ENCODE measurements around the gene ACOXL.

Gene ACOXL

DNA sequence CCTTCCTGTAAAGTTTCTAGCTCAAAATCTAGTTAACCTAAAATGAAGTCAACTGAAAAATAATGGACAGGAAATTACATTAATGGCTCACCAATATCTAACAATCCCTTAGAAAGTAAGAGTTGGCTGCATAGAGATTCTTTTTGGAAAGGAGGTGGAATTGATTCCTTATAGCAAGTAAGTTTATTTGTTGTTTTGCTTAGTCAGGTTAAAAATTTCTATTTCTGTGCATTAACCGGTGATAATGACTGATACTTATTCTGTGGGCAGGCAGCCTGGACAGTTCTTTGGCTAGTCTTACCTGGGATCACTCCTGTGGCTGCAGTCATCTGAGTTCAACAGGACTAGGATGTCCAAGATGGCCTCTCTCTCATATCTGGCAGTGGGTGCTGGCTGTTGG lies 381.5 kb downstream of the ACOXL start:
- Histone ChIP-seq H3K4me3 (ENCODE audit: low read length) (no peak overlapping the region), H3K36me3 (ENCODE audit: control insufficient read depth, low read depth, low read length) (no peaks in the 10 kb centered on the region), H3K4me1 (ENCODE audit: control insufficient read depth, low read depth, low read length) (peaks cover 6% of the 10 kb centered on the region), H3K9ac (ENCODE audit: low read length) (no peak overlapping the region), H3K27me3 (ENCODE audit: control insufficient read depth, insufficient read depth, low read length) (peaks cover 26% of the 10 kb centered on the region), H3K27ac (ENCODE audit: low read length) (no peak overlapping the region), H3K9me3 (ENCODE audit: control insufficient read depth, low read depth, low read length) (no peaks in the 10 kb centered on the region)

DNA sequence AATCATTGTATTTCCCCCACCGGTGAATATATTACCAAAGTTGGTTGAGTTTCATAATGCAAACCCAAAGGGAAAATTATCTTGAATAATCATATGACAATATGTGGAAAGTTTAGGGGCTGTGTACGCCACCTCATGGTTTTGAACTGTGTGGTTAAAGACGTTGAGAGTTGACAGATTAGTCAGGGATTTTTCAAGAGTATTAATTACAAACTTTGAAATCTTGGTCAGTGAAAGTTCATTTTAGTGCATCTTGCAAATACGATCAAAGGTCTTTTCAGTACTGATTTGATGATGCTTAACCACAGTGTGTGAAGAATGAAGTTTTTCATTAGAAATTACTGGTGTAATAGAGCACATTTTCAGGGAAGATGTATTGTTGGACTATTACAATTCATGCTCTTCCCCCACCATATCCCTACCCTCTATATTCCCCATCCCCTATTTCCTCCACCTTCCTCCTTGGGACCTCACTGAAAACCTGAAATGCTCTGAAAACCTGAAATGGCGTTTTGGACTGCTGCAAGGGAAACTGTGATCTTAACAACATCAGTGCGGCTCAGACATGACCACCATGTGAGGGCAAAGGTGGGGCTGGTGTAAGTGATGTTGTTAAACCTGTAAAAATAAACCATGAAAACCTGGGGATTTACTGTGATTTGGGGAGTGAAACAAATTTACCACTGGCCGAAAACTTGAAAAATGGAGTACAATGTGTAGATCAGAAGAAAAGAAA lies 383.8 kb downstream of the ACOXL start:
- H3K9me3 ChIP-seq (ENCODE audit: control insufficient read depth, low read depth, low read length): no peaks in the 10 kb centered on the region
- no peaks in the 10 kb centered on the region for H3K36me3 ChIP-seq (ENCODE audit: control insufficient read depth, low read depth, low read length)
- peaks cover 14% of the 10 kb centered on the region for H3K4me1 ChIP-seq (ENCODE audit: control insufficient read depth, low read depth, low read length)
- peaks cover 43% of the 10 kb centered on the region for H3K27me3 ChIP-seq (ENCODE audit: control insufficient read depth, insufficient read depth, low read length)
- H3K27ac ChIP-seq (ENCODE audit: low read length): no peak overlapping the region
- no peak overlapping the region for H3K9ac ChIP-seq (ENCODE audit: low read length)
- H3K4me3 ChIP-seq (ENCODE audit: low read length): no peak overlapping the region

DNA sequence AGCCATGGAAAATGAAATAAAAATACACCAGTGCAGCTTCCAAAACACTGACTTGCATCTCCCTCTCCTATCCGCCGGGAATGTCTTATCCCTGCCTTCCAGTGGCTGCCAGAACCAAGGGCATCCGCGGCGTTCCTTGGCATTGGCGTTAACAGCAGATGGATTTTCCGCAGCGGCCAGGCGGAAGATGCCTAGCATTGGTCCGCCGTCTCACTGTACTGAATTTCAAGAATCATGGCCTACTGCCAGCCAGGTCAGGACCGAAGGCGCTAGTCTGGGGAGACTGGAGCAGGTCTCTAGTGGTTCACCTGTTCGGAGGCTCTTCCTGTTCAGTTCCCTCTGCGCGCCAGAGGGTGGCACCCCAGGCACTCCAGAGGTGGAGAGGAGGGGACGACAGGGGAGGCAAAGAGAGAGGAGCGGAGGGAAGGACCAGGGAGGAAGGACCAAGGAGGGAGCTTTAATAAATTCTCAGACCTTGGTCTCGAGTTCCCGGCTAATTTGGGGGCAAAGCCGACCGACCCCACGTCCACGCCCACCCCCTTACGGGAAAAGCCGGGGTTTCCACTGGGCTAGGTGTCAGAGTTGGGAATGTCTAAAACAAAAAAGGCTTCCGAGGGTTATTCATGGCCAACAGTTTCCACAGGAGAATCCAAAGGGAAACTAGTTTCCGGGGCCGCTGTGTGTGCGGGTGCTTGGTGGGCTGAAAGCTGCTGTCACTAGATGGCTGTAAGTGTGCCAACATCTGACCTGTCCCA lies 384.6 kb downstream of the ACOXL start:
- peak overlapping the region; percentile 55 for H3K4me3 ChIP-seq (ENCODE audit: low read length)
- H3K9me3 ChIP-seq (ENCODE audit: control insufficient read depth, low read depth, low read length): no peaks in the 10 kb centered on the region
- peaks cover 51% of the 10 kb centered on the region for H3K27me3 ChIP-seq (ENCODE audit: control insufficient read depth, insufficient read depth, low read length)
- no peaks in the 10 kb centered on the region for H3K36me3 ChIP-seq (ENCODE audit: control insufficient read depth, low read depth, low read length)
- peaks cover 14% of the 10 kb centered on the region for H3K4me1 ChIP-seq (ENCODE audit: control insufficient read depth, low read depth, low read length)
- no peak overlapping the region for H3K9ac ChIP-seq (ENCODE audit: low read length)
- no peak overlapping the region for H3K27ac ChIP-seq (ENCODE audit: low read length)

DNA sequence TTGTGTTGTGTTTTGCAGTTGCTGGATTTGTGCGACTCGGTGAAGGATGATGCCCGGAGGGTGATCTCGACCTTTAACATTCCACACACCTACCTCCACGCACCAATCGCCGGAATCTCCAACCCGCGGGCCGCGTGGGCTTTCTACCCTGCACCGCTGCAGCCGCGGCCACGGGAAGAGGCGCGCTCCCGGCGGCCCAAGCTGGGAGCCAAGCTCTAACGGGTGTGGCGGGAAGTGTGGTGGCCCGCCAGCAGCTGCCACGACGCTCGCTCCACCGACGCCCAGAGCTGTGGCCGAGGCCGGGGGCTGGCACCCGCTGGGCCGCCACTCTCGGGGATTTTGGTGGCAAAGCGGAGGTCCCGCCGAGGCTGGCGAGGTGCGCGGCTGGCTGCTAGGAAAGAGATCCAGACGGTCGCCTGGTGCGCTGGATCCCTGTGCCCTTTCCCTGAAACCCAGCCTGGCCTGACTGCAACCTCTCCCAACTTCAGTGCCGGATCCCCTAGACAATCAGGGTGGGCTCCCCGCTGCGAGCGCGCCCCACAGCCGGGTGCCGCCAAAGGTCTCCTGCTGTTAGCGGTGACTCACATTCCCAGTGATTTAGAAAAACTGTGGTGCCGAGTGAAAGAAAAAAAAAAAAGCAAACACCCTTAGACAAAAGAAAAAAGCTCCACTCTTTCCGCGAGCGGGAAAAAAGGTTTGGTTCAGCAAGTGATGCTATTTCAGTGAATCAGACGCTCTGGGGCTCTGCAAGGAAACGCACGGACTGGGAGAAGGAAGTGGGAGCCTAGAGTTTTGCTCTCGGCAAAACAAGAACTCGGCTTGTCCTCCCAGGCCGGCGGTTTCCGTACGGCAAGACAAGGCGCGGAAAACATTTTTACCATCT lies 385.5 kb downstream of the ACOXL start:
- peak overlapping the region; percentile 55 for H3K4me3 ChIP-seq (ENCODE audit: low read length)

DNA sequence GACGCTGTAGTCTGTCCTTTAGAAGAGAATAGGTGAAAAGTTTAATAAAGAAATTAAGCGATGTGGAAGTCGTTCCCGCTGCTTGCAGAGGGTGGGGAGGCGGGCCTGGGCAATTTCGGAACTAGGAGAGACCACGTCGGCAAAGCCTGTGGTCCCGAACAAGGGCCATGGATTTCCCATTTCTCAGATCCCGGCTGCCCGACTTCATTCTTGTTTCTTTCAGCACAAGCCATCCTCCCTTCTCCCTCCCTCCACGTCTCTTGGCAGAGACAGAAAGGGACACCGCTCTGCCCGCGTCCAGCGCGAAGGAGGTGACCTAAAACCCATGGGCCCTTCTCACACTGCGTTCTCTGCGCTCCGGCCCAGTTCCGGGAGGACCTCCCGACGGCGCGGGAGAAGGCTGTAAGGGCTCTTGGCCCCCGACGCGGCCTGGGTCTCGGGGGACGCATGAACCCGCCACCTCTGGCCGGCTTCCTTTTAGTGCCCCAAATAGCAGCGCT lies 386.2 kb downstream of the ACOXL start:
- H3K36me3 ChIP-seq (ENCODE audit: control insufficient read depth, low read depth, low read length): no peaks in the 10 kb centered on the region
- H3K9me3 ChIP-seq (ENCODE audit: control insufficient read depth, low read depth, low read length): no peaks in the 10 kb centered on the region
- no peak overlapping the region for H3K27ac ChIP-seq (ENCODE audit: low read length)
- peaks cover 56% of the 10 kb centered on the region for H3K27me3 ChIP-seq (ENCODE audit: control insufficient read depth, insufficient read depth, low read length)
- peaks cover 16% of the 10 kb centered on the region for H3K4me1 ChIP-seq (ENCODE audit: control insufficient read depth, low read depth, low read length)
- H3K9ac ChIP-seq (ENCODE audit: low read length): no peak overlapping the region
- peak overlapping the region; percentile 55 for H3K4me3 ChIP-seq (ENCODE audit: low read length)

More for the DNA sequence above, 385.5 kb downstream of the ACOXL start:
- Histone ChIP-seq H3K4me1 (ENCODE audit: control insufficient read depth, low read depth, low read length) (peaks cover 14% of the 10 kb centered on the region), H3K36me3 (ENCODE audit: control insufficient read depth, low read depth, low read length) (no peaks in the 10 kb centered on the region), H3K9ac (ENCODE audit: low read length) (no peak overlapping the region), H3K27ac (ENCODE audit: low read length) (no peak overlapping the region), H3K27me3 (ENCODE audit: control insufficient read depth, insufficient read depth, low read length) (peaks cover 53% of the 10 kb centered on the region), H3K9me3 (ENCODE audit: control insufficient read depth, low read depth, low read length) (no peaks in the 10 kb centered on the region)

DNA sequence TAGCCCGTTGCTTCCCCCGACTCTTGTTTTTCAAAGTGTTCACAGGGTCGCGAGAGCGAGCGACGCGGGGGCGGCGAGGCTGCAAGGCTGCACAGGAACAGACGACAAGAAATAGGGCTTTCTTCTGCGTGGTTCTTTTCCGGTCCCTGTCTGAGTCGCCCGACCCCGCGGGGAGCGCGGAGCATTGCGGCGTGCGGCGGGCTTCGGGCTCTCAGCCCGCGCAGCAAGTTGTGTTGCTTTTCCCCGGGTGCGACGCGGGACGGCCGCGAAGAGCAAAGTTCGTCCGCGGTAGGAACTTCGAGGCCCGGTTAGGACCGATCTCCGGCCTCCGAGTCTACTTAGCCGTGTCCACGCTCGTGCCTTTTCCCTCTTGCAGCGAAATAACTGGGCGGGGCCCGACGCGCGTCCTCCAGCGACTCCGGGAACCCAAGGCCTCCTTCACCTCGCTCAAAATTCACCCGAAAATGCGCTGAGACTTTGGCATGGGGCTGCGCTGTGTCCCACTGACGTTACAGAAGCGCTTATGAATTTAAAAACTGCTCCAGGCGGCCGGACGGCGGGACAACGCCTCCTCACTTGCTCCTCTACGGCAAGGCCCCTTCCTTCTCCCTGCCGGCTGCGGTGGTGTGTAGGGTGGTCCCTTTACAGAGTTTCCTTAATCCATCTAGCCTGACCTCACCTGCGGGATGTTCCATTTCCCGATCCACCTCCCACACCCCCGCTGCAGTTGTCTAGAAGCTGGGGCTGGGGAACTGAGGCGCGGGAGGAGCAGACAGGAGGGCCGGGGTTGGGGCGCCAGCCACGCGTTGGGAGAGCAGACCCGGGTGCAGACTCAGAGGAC lies 386.8 kb downstream of the ACOXL start:
- Histone ChIP-seq H3K27me3 (ENCODE audit: control insufficient read depth, insufficient read depth, low read length) (peaks cover 60% of the 10 kb centered on the region), H3K4me3 (ENCODE audit: low read length) (peak overlapping the region; percentile 55), H3K9ac (ENCODE audit: low read length) (peak overlapping the region; percentile 12), H3K9me3 (ENCODE audit: control insufficient read depth, low read depth, low read length) (no peaks in the 10 kb centered on the region), H3K4me1 (ENCODE audit: control insufficient read depth, low read depth, low read length) (peaks cover 20% of the 10 kb centered on the region), H3K27ac (ENCODE audit: low read length) (no peak overlapping the region), H3K36me3 (ENCODE audit: control insufficient read depth, low read depth, low read length) (peaks cover 5% of the 10 kb centered on the region)

DNA sequence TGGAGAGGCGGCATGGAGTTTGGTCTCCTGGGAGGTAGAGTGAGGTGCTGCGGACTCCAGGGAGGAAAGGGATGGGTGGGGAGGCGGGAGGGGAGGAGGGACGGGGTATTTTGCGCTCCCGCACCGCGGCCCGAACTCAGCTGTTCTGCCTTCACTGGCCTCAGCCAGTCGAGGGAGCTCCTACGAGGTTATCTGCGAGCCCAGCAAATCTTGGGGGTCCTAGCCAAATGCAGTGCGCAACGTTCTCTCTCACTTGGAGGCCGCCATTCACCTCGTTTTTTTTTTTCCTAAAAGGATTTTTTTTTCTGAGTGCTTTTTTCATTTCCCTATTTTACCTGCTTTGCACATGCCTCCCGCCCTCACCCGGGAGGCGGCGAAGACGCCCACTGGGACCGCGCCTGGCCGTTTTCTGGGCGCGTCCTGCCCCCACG lies 387.5 kb downstream of the ACOXL start:
- Histone ChIP-seq H3K4me1 (ENCODE audit: control insufficient read depth, low read depth, low read length) (peaks cover 20% of the 10 kb centered on the region), H3K27ac (ENCODE audit: low read length) (no peak overlapping the region), H3K27me3 (ENCODE audit: control insufficient read depth, insufficient read depth, low read length) (peaks cover 60% of the 10 kb centered on the region), H3K36me3 (ENCODE audit: control insufficient read depth, low read depth, low read length) (peaks cover 11% of the 10 kb centered on the region), H3K9me3 (ENCODE audit: control insufficient read depth, low read depth, low read length) (no peaks in the 10 kb centered on the region), H3K4me3 (ENCODE audit: low read length) (peak overlapping the region; percentile 55), H3K9ac (ENCODE audit: low read length) (peak overlapping the region; percentile 45)

DNA sequence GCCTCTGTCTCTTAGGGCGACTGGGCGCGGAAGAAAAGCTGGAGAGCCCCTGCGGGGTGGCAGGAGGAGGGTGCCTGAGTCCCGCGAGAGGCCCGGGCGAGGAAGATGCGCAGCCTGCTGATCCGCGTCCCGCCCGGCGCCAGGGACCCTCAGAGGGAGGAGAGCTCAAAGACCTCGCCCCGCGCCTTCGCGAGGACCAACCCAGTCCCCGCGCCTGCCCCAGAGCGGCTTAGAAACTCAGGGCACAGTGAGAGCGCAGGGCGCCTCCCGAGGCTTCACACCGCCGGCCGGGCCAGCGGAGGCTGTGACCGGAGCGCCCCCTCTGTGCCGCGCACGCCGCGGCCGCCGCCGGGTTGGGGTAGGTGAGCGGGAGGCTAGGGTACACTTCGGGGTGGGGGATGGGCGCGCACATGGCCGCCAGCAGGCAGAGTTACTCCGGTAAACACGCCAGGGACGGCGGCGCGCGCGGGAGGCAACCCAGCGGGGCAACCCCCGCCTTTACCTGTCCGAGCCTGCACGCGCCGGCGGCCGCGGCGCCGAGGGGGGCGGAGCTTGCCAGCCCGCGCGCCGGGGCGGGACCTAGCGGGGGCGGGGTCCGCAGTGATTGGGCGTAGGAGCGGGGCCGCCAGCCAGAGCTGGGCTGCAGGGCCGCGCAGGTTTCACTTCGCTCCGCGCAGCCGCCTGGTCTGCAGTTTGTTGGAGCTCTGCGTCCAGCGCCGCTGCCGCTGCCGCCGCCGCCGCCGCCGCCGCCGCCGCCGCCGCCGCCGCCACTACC lies 388.1 kb downstream of the ACOXL start, which contains the start of gene BCL2L11:
TSS of gene BCL2L11 (plus strand) at position 662 of the 775 bp plus-strand sequence. CDS start 2,832 bp downstream, outside the sequence.
- no peak within 1 kb of the TSS for H3K27ac ChIP-seq (ENCODE audit: low read length)
- H3K4me3 ChIP-seq (ENCODE audit: low read length): peak within 1 kb of the TSS; percentile 81
- peak within 1 kb of the TSS; percentile 67 for H3K9ac ChIP-seq (ENCODE audit: low read length)
- H3K27me3 ChIP-seq (ENCODE audit: control insufficient read depth, insufficient read depth, low read length): peaks cover 60% of the 10 kb centered on the region
- H3K36me3 ChIP-seq (ENCODE audit: control insufficient read depth, low read depth, low read length): peaks cover 17% of the 10 kb centered on the region
- H3K9me3 ChIP-seq (ENCODE audit: control insufficient read depth, low read depth, low read length): no peaks in the 10 kb centered on the region
- H3K4me1 ChIP-seq (ENCODE audit: control insufficient read depth, low read depth, low read length): peaks cover 20% of the 10 kb centered on the region

DNA sequence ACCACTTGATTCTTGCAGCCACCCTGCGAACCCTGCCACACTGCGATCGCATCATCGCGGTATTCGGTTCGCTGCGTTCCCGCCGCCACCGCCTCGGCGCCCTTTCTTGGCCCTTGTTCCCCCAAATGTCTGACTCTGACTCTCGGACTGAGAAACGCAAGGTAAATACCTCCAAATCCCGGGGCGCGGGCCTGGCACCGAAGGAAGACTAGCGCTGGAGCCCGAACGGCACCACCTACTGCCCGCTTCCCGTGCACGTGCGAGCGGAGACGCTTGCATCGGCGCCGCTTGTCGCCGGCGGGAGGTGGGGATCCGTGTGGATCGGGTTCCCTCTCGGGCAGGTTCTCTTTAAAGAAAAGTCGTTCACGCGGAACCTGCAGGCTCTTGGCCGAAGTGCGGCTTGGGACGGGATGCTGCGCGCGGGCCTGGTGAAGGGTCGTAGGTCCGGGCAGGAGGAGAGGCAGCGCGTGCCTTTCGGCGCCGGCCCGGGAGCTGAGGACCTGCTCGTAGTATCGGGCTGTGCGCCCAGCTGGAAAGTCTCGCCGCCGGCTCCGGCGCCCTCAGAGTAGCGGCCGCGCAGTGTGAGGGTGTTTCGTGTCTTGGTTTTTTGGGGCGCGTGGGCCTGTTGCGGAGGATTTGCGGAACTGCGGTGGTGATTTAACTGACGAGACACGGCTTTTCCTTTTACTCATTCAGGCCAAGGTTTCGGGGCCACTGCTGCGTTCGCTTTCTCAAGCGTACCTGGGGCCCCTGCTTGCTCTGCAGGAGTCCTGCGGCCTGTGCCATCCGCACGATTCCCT lies 388.9 kb downstream of the ACOXL start:
- peaks cover 20% of the 10 kb centered on the region for H3K4me1 ChIP-seq (ENCODE audit: control insufficient read depth, low read depth, low read length)
- H3K27me3 ChIP-seq (ENCODE audit: control insufficient read depth, insufficient read depth, low read length): peaks cover 60% of the 10 kb centered on the region
- H3K4me3 ChIP-seq (ENCODE audit: low read length): peak overlapping the region; percentile 81
- H3K9me3 ChIP-seq (ENCODE audit: control insufficient read depth, low read depth, low read length): no peaks in the 10 kb centered on the region
- peaks cover 24% of the 10 kb centered on the region for H3K36me3 ChIP-seq (ENCODE audit: control insufficient read depth, low read depth, low read length)
- H3K9ac ChIP-seq (ENCODE audit: low read length): peak overlapping the region; percentile 67
- H3K27ac ChIP-seq (ENCODE audit: low read length): no peak overlapping the region
